ENCODE data around the gene EXOC1L. TPM values are rescaled to one million over a fixed set of nuclear protein-coding genes. Genes with fewer than 3 reads are reported as not detected.

The EXOC1L gene
- total RNA-seq, 1 donor from 2014 or later, result not detected

GRCh38 chr4:55824865-55825264, 5.3 kb downstream of the EXOC1L start:
- no peaks in the 10 kb centered on the region for H3K36me3 Mint-ChIP-seq (ENCODE audit: low read depth)
- H3K9me3 Mint-ChIP-seq, result no peaks in the 10 kb centered on the region
- H3K4me1 Mint-ChIP-seq, result peaks cover under 1% of the 10 kb centered on the region
- peaks cover 29% of the 10 kb centered on the region for H3K27me3 Mint-ChIP-seq (ENCODE audit: low read depth)
- TF ChIP-seq CTCF (conservative IDR thresholded peaks at IDR 0.05), result no peak
- no peak for DNase-seq (ENCODE audit: low read depth, low spot score)
- H3K4me3 Mint-ChIP-seq, result no peak overlapping the region
- no peak overlapping the region for H3K27ac Mint-ChIP-seq (ENCODE audit: unreplicated experiment)

- TF ChIP-seq CTCF (conservative IDR thresholded peaks at IDR 0.05), result no peak
- no peaks in the 10 kb centered on the region for H3K36me3 Mint-ChIP-seq (ENCODE audit: low read depth)
- H3K4me1 Mint-ChIP-seq, result no peaks in the 10 kb centered on the region
- H3K27ac Mint-ChIP-seq (ENCODE audit: unreplicated experiment), result no peak overlapping the region
- no peak for DNase-seq (ENCODE audit: low read depth, low spot score)
- H3K4me3 Mint-ChIP-seq, result no peak overlapping the region
- H3K9me3 Mint-ChIP-seq, result no peaks in the 10 kb centered on the region
- H3K27me3 Mint-ChIP-seq (ENCODE audit: low read depth), result peaks cover 34% of the 10 kb centered on the region
Observed at GRCh38 chr4:55826986-55827385, 7.4 kb downstream of the EXOC1L start.

GRCh38 chr4:55827582-55827981, 8.0 kb downstream of the EXOC1L start:
- H3K27me3 Mint-ChIP-seq (ENCODE audit: low read depth), result peaks cover 30% of the 10 kb centered on the region
- no peak for DNase-seq (ENCODE audit: low read depth, low spot score)
- H3K4me3 Mint-ChIP-seq, result no peak overlapping the region
- H3K9me3 Mint-ChIP-seq, result no peaks in the 10 kb centered on the region
- H3K36me3 Mint-ChIP-seq (ENCODE audit: low read depth), result no peaks in the 10 kb centered on the region
- no peaks in the 10 kb centered on the region for H3K4me1 Mint-ChIP-seq
- TF ChIP-seq CTCF (conservative IDR thresholded peaks at IDR 0.05), result no peak
- H3K27ac Mint-ChIP-seq (ENCODE audit: unreplicated experiment), result no peak overlapping the region

GRCh38 chr4:55830048-55830447, 10.5 kb downstream of the EXOC1L start:
- Mint-ChIP-seq H3K27me3 (ENCODE audit: low read depth) (peaks cover 34% of the 10 kb centered on the region), H3K27ac (ENCODE audit: unreplicated experiment) (no peak overlapping the region), H3K36me3 (ENCODE audit: low read depth) (no peaks in the 10 kb centered on the region), H3K9me3 (no peaks in the 10 kb centered on the region), H3K4me1 (no peaks in the 10 kb centered on the region), H3K4me3 (no peak overlapping the region)
- no peak for TF ChIP-seq CTCF (conservative IDR thresholded peaks at IDR 0.05)
- DNase-seq (ENCODE audit: low read depth, low spot score), result no peak

- Mint-ChIP-seq H3K4me3 (no peak overlapping the region), H3K27me3 (ENCODE audit: low read depth) (peaks cover 39% of the 10 kb centered on the region), H3K36me3 (ENCODE audit: low read depth) (no peaks in the 10 kb centered on the region), H3K9me3 (peaks cover 3% of the 10 kb centered on the region), H3K27ac (ENCODE audit: unreplicated experiment) (no peak overlapping the region), H3K4me1 (no peaks in the 10 kb centered on the region)
- DNase-seq (ENCODE audit: low read depth, low spot score), result no peak
- TF ChIP-seq CTCF (conservative IDR thresholded peaks at IDR 0.05), result no peak
Observed at GRCh38 chr4:55830716-55831115, 11.1 kb downstream of the EXOC1L start.

Data from neural crest cell (in vitro differentiated cells).